CD4-positive, alpha-beta T cell treated with Interferon alpha-2 for 1 hour (primary cell): ENCODE results near the gene WIZ.
A peak's percentile ranks its signal among the peaks of the same experiment; 100 is the strongest.
"Not testable (repeated sequence)": the region's sequence is repeated elsewhere in the genome, so short reads cannot be mapped to it uniquely, and the experiment has no call there.

Experiments
- DNase-seq, 2 donors: peaks; one replicate each; pipeline ENCODE4 v3.0.0-alpha.2; 2020 to 2022

The WIZ gene

GRCh38 chr19:15401397-15401710 is 48.4 kb downstream of the WIZ start:
- DNase-seq: no peak

DNA sequence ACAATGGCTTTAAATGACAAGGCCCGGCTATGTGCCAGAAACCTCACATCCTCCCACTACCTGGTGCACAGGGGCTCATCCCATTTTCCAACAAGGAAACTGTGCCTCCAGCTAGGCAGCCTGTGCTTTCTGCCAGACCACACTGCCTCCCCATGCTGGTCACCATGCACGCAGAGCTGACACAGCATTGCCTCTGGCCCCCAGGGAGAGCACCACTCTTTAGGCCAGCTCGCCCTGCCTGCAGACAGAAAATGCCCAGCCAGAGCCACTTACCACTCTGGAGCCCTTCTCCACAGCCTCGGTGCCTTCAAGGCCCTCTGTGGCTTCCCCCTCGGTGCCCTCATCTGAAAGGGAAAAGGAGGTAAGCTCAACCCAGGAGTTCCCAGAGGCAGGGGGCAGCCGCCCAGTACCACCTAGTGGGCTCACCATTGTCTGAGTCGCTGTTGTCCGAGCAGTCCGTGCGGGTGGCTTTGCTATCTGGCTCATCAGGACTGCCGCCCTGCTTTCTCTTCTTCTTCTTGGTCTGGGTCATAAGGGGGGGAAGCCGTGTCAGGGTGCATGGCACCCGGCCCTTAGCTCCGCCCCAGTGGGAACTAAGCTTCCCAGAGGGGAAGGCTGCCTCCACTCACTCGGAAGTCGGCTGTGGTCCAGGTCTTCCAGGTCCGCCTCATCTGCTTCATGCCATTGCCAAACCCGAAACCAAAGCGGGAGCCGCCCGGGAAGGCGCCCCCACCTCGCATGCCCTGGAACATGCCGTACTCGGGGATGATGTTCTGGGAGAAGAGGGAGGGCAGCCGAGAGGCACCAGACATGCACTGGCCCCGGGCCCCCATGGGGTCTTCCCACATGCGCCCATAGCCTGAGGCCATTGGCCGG is 49.0 kb downstream of the WIZ start:
- DNase-seq: no peak

- no peak for DNase-seq
Observed at GRCh38 chr19:15399635-15400034, 50.1 kb downstream of the WIZ start.

GRCh38 chr19:15399234-15399515 is 50.6 kb downstream of the WIZ start:
- DNase-seq: no peak

DNA sequence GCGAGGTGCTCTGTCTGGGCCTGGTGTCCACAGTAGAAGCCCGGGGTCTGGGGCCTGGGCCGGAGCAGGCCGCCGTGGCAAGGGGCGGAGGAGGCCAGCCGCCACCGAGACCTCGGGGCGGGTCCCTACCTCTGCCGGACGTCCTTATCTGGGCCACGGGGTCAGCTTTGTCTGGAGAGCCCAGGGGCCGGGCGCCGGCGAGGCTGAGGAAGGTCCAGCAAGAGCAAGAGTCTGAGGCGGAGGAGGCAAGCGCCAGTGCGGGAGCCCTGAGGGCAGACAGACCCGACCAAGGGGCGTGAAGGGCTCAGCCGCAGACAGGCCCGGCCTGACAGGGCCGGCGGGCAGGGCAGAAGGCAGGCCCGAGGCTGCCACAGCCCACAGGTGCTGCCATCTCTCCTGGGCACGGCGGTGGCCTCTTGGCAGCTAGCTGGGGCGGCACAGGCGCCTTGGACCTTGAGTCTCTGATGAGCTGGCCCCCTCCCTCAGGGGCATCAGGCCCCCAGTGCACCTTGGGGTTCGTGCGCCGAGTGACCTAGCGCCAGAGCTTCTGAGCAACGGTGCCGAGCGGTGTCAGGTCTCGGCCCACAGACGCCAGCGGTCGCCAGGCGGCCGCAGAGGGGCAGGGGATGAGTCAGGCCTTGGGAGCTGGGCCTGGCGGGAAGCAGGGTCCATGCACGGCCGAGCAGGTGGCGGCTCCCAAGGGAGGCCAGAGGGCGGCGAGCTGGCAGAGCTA is 51.1 kb downstream of the WIZ start:
- DNase-seq: no peak

DNA sequence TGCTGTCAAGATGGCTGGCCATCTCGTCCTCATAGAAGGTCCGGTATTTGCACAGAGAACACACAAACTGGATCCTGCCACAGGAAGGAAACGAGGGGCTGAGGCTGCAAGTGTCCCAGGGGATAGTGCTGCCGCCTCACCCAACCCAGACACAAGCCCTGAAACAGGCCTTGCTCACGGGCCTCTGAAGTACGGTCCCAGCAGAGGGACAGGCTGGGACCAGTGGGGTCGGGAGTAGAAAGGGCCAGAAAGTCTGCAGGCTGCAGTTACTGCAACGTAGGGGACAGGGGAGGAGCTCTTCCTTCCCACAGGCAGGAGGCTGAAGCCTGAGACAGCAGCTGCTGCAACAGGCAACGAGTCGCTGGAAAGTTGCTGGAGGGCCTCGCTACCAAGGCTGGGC is 52.0 kb downstream of the WIZ start:
- no peak for DNase-seq

GRCh38 chr19:15397236-15397635 is 52.5 kb downstream of the WIZ start:
- DNase-seq: no peak

- no peak for DNase-seq
Observed at GRCh38 chr19:15396436-15396835, 53.3 kb downstream of the WIZ start.

- not testable (repeated sequence) for DNase-seq
Observed at GRCh38 chr19:15395251-15395650, 54.5 kb downstream of the WIZ start.

GRCh38 chr19:15394426-15394825 is 55.3 kb downstream of the WIZ start:
- DNase-seq: no peak

GRCh38 chr19:15393963-15394362 is 55.8 kb downstream of the WIZ start:
- DNase-seq: no peak

GRCh38 chr19:15390814-15391213 is 58.9 kb downstream of the WIZ start:
- DNase-seq: no peak

GRCh38 chr19:15381864-15382263 is 67.9 kb downstream of the WIZ start:
- no peak for DNase-seq

- DNase-seq: no peak
Observed at GRCh38 chr19:15381429-15381828, 68.3 kb downstream of the WIZ start.

DNA sequence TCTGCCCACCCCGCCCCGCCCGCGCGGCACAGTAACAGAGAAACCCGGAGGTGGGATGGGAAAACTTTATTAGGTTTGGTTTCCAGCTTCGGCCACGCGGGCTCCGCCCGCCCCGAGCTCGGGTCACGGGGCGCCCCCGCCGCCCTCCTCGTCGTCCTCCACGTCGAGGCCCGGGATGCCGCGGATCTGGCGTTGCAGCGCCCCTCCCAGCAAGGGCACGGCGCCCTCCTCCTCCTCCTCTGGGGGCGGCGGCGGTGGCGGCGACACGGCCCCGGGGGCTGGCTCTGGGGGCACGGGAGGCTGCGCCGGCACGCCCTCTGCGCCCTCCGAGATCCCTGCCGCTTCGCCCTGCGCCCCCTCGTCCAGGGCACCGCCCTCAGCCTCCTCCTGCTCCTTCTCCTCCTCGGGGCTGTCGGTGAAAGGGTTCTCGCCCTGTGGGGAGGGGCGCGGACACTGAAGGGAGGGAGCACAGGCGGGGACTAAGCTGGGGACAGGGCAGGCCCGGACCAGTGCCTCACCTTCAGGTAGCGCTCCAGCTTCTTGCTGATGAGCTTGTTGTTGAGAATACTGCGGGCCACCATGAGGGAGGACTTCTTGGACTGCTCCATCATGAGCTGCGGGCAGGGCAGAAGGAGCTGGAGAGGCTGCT is 69.6 kb downstream of the WIZ start:
- no peak for DNase-seq

DNA sequence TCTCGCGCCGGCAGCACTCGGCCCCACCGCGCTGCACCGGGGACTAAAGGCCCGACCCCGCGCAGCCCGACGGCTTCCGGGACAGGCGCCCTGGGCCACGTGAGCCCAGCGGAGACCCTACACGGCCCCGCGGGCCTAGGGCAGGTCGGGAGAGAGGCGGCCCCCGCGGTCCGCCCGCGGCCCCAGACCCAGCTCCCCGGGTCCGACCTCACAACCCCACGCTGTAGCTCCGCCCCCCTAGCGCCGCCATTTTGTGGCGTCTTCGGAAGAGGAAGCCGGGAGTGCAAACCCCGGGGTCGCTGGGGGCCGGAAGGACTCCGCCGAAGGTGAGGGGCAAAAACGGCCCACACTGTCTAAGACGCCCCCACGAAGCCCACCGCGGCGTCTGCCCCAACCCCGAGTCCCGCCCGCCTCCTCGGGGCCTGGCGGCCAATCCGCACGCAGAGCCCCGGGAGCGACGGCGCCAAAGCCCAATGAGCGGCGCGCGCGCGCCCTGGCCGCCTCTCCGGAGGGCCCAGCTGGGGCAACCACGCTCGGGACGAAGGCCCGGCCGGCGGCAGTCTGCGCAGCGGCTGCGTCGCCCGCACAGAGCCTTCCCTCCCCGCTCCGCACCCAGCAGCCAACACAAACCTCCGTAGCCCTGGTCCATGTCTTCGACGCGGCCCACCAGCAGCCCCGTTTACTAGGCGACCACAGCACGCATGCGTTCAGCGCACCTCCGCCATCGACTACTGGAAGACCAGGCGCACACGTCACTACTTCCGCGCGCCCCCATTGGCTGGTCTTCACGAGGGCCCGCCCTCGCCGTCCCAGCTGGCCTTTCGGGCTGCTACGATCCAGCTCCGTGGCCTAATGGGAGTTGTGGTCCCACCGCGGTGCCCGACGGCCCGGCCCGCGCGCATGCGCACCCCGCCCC is 70.4 kb downstream of the WIZ start, which contains the start of gene AKAP8:
TSS of gene AKAP8 (minus strand) at position 705 of the 916 bp plus-strand sequence. CDS start at position 649, 56 bp downstream.
- DNase-seq: peak; percentile 99

DNA sequence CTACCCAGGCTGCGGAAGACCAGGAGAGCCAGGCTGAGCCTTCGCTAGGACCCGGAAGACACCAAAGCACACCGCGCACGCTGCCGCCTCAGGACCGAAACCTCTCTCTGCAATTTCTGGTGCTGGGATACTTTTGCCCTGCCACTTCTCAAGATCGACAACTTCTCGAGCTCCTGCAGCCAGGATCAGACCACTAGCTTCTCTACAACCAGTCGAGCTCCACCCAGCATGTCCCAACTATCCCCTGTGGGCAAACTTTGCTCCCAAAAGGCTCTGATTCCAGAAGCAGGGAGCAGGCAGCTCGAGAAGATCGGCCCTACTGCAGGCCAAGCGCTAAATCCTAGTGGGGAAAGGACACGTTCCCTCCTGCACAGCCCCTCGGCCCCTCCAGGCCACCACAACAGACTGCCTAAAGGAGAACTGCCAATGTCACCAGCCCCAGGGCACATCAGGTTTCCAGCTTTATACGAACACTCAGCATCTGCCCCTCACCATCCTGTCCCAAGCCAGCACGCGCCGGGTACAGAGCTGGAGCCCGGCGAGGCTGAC is 71.1 kb downstream of the WIZ start:
- peak; percentile 36 to 55 for DNase-seq

- DNase-seq: no peak
Observed at GRCh38 chr19:15374796-15375440, 74.8 kb downstream of the WIZ start.

DNA sequence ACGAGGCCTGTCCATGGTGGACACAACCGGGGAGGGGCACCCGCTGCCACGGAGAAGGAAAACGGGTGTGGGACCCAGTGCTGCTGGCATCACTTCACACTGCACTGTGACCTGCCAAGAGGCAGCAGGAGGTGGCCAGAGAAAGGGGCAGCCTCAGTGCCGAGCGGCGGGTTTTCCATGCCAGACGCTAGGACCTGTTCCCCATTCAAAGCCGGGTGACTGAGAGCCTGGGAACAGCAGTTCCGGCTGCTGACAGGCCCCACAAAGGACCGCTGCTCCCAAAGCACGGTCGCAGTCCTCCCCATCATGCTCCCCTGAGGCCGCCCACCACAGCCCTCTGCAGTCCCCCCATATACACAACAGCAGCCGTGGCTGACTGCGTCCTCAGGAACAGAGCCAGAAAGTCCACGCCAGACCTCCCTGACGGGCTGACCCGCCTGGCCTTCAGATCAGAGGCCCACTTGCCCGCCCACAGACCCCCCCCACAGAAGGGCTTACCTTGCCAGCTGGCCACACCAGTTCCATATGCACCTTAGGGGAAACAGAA is 75.6 kb downstream of the WIZ start:
- DNase-seq: no peak

DNA sequence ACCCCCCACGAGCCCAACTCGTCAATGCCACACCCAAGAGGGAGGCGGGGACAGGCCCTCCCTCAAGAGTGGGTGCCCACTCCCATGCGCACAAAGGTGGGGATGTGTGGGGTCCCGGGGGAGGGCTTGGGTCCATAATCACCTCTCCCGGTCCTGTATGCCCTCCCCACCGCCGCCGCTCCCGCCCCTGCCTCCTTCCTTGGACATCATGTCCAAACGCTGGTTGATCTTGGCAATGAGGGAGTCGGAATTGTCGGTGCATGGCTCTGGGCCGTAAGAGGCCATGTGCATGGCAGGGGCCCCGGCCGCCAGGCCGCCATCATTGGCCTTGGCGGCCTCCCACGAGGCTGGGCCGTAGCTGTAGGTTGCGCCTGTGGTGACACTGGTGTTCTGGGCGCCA is 76.1 kb downstream of the WIZ start:
- no peak for DNase-seq

DNA sequence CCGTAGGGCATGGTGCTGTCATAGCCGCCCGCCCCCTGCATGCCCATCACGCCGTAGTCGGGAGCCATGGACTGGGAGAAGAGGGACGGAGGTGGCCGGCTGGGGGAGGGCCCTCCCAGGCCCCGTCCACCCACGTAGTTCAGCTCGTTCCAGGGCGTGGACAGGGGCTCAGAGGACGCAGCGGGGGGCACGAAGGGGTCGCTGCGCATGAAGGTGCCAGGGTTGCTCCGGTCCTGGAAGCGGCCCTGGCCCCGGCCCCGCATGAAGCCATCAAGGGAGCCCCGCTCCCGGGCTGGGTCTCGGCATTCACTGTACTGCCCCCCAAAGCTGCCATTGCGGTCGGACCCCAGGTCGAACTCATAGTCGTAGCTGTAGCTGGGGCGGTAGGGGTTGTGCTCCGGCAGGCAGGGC is 76.9 kb downstream of the WIZ start:
- no peak for DNase-seq

DNA sequence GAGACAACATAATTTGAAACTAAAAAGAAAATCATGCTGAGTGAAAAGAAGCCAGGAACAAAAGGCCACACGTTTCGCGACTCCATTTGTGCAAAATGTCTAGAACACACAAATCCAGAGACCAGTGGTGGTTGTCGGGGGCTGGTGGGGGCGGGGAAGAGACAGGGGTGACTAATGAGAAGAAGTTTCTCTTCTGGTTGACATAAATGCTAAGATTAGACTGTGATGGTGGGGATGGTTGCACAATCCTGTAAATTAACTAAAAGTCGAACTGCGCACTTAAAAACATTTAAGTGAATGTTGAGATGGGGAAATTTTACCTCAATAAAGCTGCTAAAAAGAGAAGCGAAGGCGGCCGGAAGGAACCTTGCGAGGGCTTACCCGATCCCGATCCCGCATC is 77.3 kb downstream of the WIZ start:
- no peak for DNase-seq
